ENCODE measurements around the gene CFAP68.
"Not testable (repeated sequence)": the region's sequence is repeated elsewhere in the genome, so short reads cannot be mapped to it uniquely, and the experiment has no call there.

The CFAP68 gene

GRCh38 chr11:111918390-111919256, 39.3 kb downstream of the CFAP68 start, which contains the start of gene C11orf52:
TSS of gene C11orf52 (plus strand) at chr11:111918913. CDS start at chr11:111918973, 60 bp downstream.
- no peak for DNase-seq

GRCh38 chr11:111920908-111921307, 41.6 kb downstream of the CFAP68 start:
- no peak for DNase-seq

GRCh38 chr11:111921541-111922230, 42.3 kb downstream of the CFAP68 start:
- no peak for DNase-seq

- no peak for DNase-seq
Observed at GRCh38 chr11:111922803-111923202, 43.5 kb downstream of the CFAP68 start.

- DNase-seq, result no peak
Observed at GRCh38 chr11:111923351-111923788, 44.0 kb downstream of the CFAP68 start.

GRCh38 chr11:111923951-111924350, 44.6 kb downstream of the CFAP68 start:
- no peak for DNase-seq

GRCh38 chr11:111925953-111926352, 46.6 kb downstream of the CFAP68 start:
- DNase-seq, result no peak

- DNase-seq, result peak; percentile 90
Observed at GRCh38 chr11:111926505-111927391, 47.4 kb downstream of the CFAP68 start.

- no peak for DNase-seq
Observed at GRCh38 chr11:111930472-111930871, 51.1 kb downstream of the CFAP68 start.

GRCh38 chr11:111932611-111932950, 53.2 kb downstream of the CFAP68 start:
- DNase-seq, result no peak

GRCh38 chr11:111933176-111933575, 53.8 kb downstream of the CFAP68 start:
- DNase-seq, result not testable (repeated sequence)

- no peak for DNase-seq
Observed at GRCh38 chr11:111933872-111934271, 54.5 kb downstream of the CFAP68 start.

- no peak for DNase-seq
Observed at GRCh38 chr11:111934306-111934705, 55.0 kb downstream of the CFAP68 start.
